ENCODE data around the gene BCHE.

BCHE gene

GRCh38 chr3:165852711-165853110, 15.5 kb upstream of the BCHE start:
- Histone ChIP-seq H3K27ac (ENCODE audit: low read depth, low read length) (no peak overlapping the region), H3K9me3 (ENCODE audit: low read length) (no peaks in the 10 kb centered on the region), H3K4me3 (ENCODE audit: low read depth in 1 of 2, low read length in 2 of 2) (no peak overlapping the region), H3K4me1 (ENCODE audit: insufficient read depth, low read length) (peaks cover 19% of the 10 kb centered on the region), H3K27me3 (ENCODE audit: control insufficient read depth in 1 of 2, insufficient read depth in 2 of 2, low read length in 2 of 2) (no peaks in the 10 kb centered on the region), H3K36me3 (ENCODE audit: insufficient read depth, low read length) (no peaks in the 10 kb centered on the region), H3K9ac (ENCODE audit: low read length) (no peak overlapping the region)

- no peak overlapping the region for H3K4me3 ChIP-seq (ENCODE audit: low read depth in 1 of 2, low read length in 2 of 2)
- H3K27ac ChIP-seq (ENCODE audit: low read depth, low read length): no peak overlapping the region
- no peaks in the 10 kb centered on the region for H3K9me3 ChIP-seq (ENCODE audit: low read length)
- no peaks in the 10 kb centered on the region for H3K27me3 ChIP-seq (ENCODE audit: control insufficient read depth in 1 of 2, insufficient read depth in 2 of 2, low read length in 2 of 2)
- H3K36me3 ChIP-seq (ENCODE audit: insufficient read depth, low read length): no peaks in the 10 kb centered on the region
- no peak overlapping the region for H3K9ac ChIP-seq (ENCODE audit: low read length)
- H3K4me1 ChIP-seq (ENCODE audit: insufficient read depth, low read length): peaks cover 19% of the 10 kb centered on the region
Observed at GRCh38 chr3:165852191-165852590, 15.0 kb upstream of the BCHE start.

GRCh38 chr3:165846056-165846455, 8.8 kb upstream of the BCHE start:
- H3K36me3 ChIP-seq (ENCODE audit: insufficient read depth, low read length): no peaks in the 10 kb centered on the region
- H3K27ac ChIP-seq (ENCODE audit: low read depth, low read length): no peak overlapping the region
- no peak overlapping the region for H3K9ac ChIP-seq (ENCODE audit: low read length)
- H3K4me3 ChIP-seq (ENCODE audit: low read depth in 1 of 2, low read length in 2 of 2): no peak overlapping the region
- no peaks in the 10 kb centered on the region for H3K9me3 ChIP-seq (ENCODE audit: low read length)
- H3K27me3 ChIP-seq (ENCODE audit: control insufficient read depth in 1 of 2, insufficient read depth in 2 of 2, low read length in 2 of 2): no peaks in the 10 kb centered on the region
- H3K4me1 ChIP-seq (ENCODE audit: insufficient read depth, low read length): no peaks in the 10 kb centered on the region

GRCh38 chr3:165839296-165840076, 2.3 kb upstream of the BCHE start:
- no peak overlapping the region for H3K4me3 ChIP-seq (ENCODE audit: low read depth in 1 of 2, low read length in 2 of 2)
- no peaks in the 10 kb centered on the region for H3K36me3 ChIP-seq (ENCODE audit: insufficient read depth, low read length)
- no peak overlapping the region for H3K27ac ChIP-seq (ENCODE audit: low read depth, low read length)
- H3K9ac ChIP-seq (ENCODE audit: low read length): no peak overlapping the region
- no peaks in the 10 kb centered on the region for H3K9me3 ChIP-seq (ENCODE audit: low read length)
- H3K27me3 ChIP-seq (ENCODE audit: control insufficient read depth in 1 of 2, insufficient read depth in 2 of 2, low read length in 2 of 2): no peaks in the 10 kb centered on the region
- peaks cover 9% of the 10 kb centered on the region for H3K4me1 ChIP-seq (ENCODE audit: insufficient read depth, low read length)

GRCh38 chr3:165837801-165838200, 578 bp upstream of the BCHE start:
- Histone ChIP-seq H3K36me3 (ENCODE audit: insufficient read depth, low read length) (no peaks in the 10 kb centered on the region), H3K27ac (ENCODE audit: low read depth, low read length) (no peak overlapping the region), H3K9me3 (ENCODE audit: low read length) (no peaks in the 10 kb centered on the region), H3K27me3 (ENCODE audit: control insufficient read depth in 1 of 2, insufficient read depth in 2 of 2, low read length in 2 of 2) (no peaks in the 10 kb centered on the region), H3K4me3 (ENCODE audit: low read depth in 1 of 2, low read length in 2 of 2) (peak overlapping the region in 1 of 2 donors; percentile 7), H3K4me1 (ENCODE audit: insufficient read depth, low read length) (peaks cover 9% of the 10 kb centered on the region), H3K9ac (ENCODE audit: low read length) (no peak overlapping the region)

GRCh38 chr3:165835431-165835830, 1.8 kb downstream of the BCHE start:
- H3K4me3 ChIP-seq (ENCODE audit: low read depth in 1 of 2, low read length in 2 of 2): peak overlapping the region in 1 of 2 donors; percentile 32
- H3K27ac ChIP-seq (ENCODE audit: low read depth, low read length): no peak overlapping the region
- no peak overlapping the region for H3K9ac ChIP-seq (ENCODE audit: low read length)

GRCh38 chr3:165830746-165831145, 6.5 kb downstream of the BCHE start:
- Histone ChIP-seq H3K4me1 (ENCODE audit: insufficient read depth, low read length) (no peaks in the 10 kb centered on the region), H3K9me3 (ENCODE audit: low read length) (no peaks in the 10 kb centered on the region), H3K27ac (ENCODE audit: low read depth, low read length) (no peak overlapping the region), H3K27me3 (ENCODE audit: control insufficient read depth in 1 of 2, insufficient read depth in 2 of 2, low read length in 2 of 2) (no peaks in the 10 kb centered on the region), H3K9ac (ENCODE audit: low read length) (no peak overlapping the region), H3K4me3 (ENCODE audit: low read depth in 1 of 2, low read length in 2 of 2) (no peak overlapping the region), H3K36me3 (ENCODE audit: insufficient read depth, low read length) (no peaks in the 10 kb centered on the region)

More at GRCh38 chr3:165835431-165835830, 1.8 kb downstream of the BCHE start:
- Histone ChIP-seq H3K36me3 (ENCODE audit: insufficient read depth, low read length) (no peaks in the 10 kb centered on the region), H3K4me1 (ENCODE audit: insufficient read depth, low read length) (peaks cover 9% of the 10 kb centered on the region), H3K27me3 (ENCODE audit: control insufficient read depth in 1 of 2, insufficient read depth in 2 of 2, low read length in 2 of 2) (no peaks in the 10 kb centered on the region), H3K9me3 (ENCODE audit: low read length) (no peaks in the 10 kb centered on the region)

- H3K36me3 ChIP-seq (ENCODE audit: insufficient read depth, low read length): no peaks in the 10 kb centered on the region
- H3K9ac ChIP-seq (ENCODE audit: low read length): no peak overlapping the region
- no peak overlapping the region for H3K4me3 ChIP-seq (ENCODE audit: low read depth in 1 of 2, low read length in 2 of 2)
- no peak overlapping the region for H3K27ac ChIP-seq (ENCODE audit: low read depth, low read length)
- H3K9me3 ChIP-seq (ENCODE audit: low read length): no peaks in the 10 kb centered on the region
- H3K27me3 ChIP-seq (ENCODE audit: control insufficient read depth in 1 of 2, insufficient read depth in 2 of 2, low read length in 2 of 2): no peaks in the 10 kb centered on the region
- H3K4me1 ChIP-seq (ENCODE audit: insufficient read depth, low read length): no peaks in the 10 kb centered on the region
Observed at GRCh38 chr3:165827883-165828282, 9.3 kb downstream of the BCHE start.

- Histone ChIP-seq H3K4me1 (ENCODE audit: insufficient read depth, low read length) (no peaks in the 10 kb centered on the region), H3K9ac (ENCODE audit: low read length) (no peak overlapping the region), H3K27me3 (ENCODE audit: control insufficient read depth in 1 of 2, insufficient read depth in 2 of 2, low read length in 2 of 2) (no peaks in the 10 kb centered on the region)
Observed at GRCh38 chr3:165827233-165827632, 10.0 kb downstream of the BCHE start.

GRCh38 chr3:165820671-165821123, 16.5 kb downstream of the BCHE start:
- Histone ChIP-seq H3K4me3 (ENCODE audit: low read depth in 1 of 2, low read length in 2 of 2) (no peak overlapping the region), H3K36me3 (ENCODE audit: insufficient read depth, low read length) (no peaks in the 10 kb centered on the region), H3K27ac (ENCODE audit: low read depth, low read length) (no peak overlapping the region), H3K4me1 (ENCODE audit: insufficient read depth, low read length) (peaks cover 5% of the 10 kb centered on the region), H3K9me3 (ENCODE audit: low read length) (no peaks in the 10 kb centered on the region), H3K9ac (ENCODE audit: low read length) (no peak overlapping the region), H3K27me3 (ENCODE audit: control insufficient read depth in 1 of 2, insufficient read depth in 2 of 2, low read length in 2 of 2) (no peaks in the 10 kb centered on the region)

More at GRCh38 chr3:165827233-165827632, 10.0 kb downstream of the BCHE start:
- Histone ChIP-seq H3K36me3 (ENCODE audit: insufficient read depth, low read length) (no peaks in the 10 kb centered on the region), H3K27ac (ENCODE audit: low read depth, low read length) (no peak overlapping the region), H3K9me3 (ENCODE audit: low read length) (no peaks in the 10 kb centered on the region), H3K4me3 (ENCODE audit: low read depth in 1 of 2, low read length in 2 of 2) (no peak overlapping the region)

- no peak overlapping the region for H3K9ac ChIP-seq (ENCODE audit: low read length)
Observed at GRCh38 chr3:165817160-165817709, 20.0 kb downstream of the BCHE start.

GRCh38 chr3:165816209-165816608, 21.0 kb downstream of the BCHE start:
- Histone ChIP-seq H3K4me1 (ENCODE audit: insufficient read depth, low read length) (peaks cover 5% of the 10 kb centered on the region), H3K27me3 (ENCODE audit: control insufficient read depth in 1 of 2, insufficient read depth in 2 of 2, low read length in 2 of 2) (no peaks in the 10 kb centered on the region), H3K9ac (ENCODE audit: low read length) (no peak overlapping the region), H3K27ac (ENCODE audit: low read depth, low read length) (no peak overlapping the region), H3K4me3 (ENCODE audit: low read depth in 1 of 2, low read length in 2 of 2) (no peak overlapping the region), H3K9me3 (ENCODE audit: low read length) (no peaks in the 10 kb centered on the region), H3K36me3 (ENCODE audit: insufficient read depth, low read length) (no peaks in the 10 kb centered on the region)

More at GRCh38 chr3:165817160-165817709, 20.0 kb downstream of the BCHE start:
- Histone ChIP-seq H3K36me3 (ENCODE audit: insufficient read depth, low read length) (no peaks in the 10 kb centered on the region), H3K27ac (ENCODE audit: low read depth, low read length) (no peak overlapping the region), H3K4me3 (ENCODE audit: low read depth in 1 of 2, low read length in 2 of 2) (no peak overlapping the region), H3K4me1 (ENCODE audit: insufficient read depth, low read length) (peaks cover 5% of the 10 kb centered on the region), H3K27me3 (ENCODE audit: control insufficient read depth in 1 of 2, insufficient read depth in 2 of 2, low read length in 2 of 2) (no peaks in the 10 kb centered on the region), H3K9me3 (ENCODE audit: low read length) (no peaks in the 10 kb centered on the region)
